B cell (primary cell): Measurements from ENCODE around the gene PTCD1. TPM values are rescaled to one million over a fixed set of nuclear protein-coding genes. Genes with fewer than 3 reads are reported as not detected.

Experiments used
- ATAC-seq: fragments of 200-7000 bp; cut with Tn5 transposase; one replicate; pipeline ENCODE4 v1.10.0; 2021; ENCODE audit warnings: low read depth, mild to moderate bottlenecking, moderate number of reproducible peaks, moderate library complexity
- CTCF ChIA-PET: fragments of 350-600 bp; sonication (Branson Sonifier 250); formaldehyde crosslinking; loops from one replicate; lab custom pipeline; 2021; ENCODE audit warnings: antibody characterized with exemption, inconsistent platforms; lab: Charles Lee
- POLR2A ChIA-PET: fragments of 350-600 bp; sonication (Branson Sonifier 250); formaldehyde crosslinking; loops from one replicate; lab custom pipeline; 2021; ENCODE audit warnings: antibody characterized with exemption; lab: Charles Lee
- DNase-seq: peaks from one replicate; pipeline ENCODE4 v3.0.0; 2013
- H2AFZ ChIP-seq: 2 replicates; pipeline ENCODE4 v1.6.1; 2012; ENCODE audit warnings: mild to moderate bottlenecking, low read depth, low read length; ENCODE audit not compliant: insufficient read depth, poor library complexity, severe bottlenecking
- H3K27ac ChIP-seq, 2 donors: 1 replicate in 1 of 2; 2 replicates in 1 of 2; pipeline ENCODE4 v1.5.1; 2012 to 2013; ENCODE audit warnings: low read length in 2 of 2, mild to moderate bottlenecking in 2 of 2, moderate library complexity in 1 of 2
- H3K27me3 ChIP-seq, 4 experiments: fragments of 200-600 bp in 1 of 4; sonication (generic) in 1 of 4; replicated peaks in 1 of 4; 1 replicate in 2 of 4; 2 replicates in 2 of 4; pipeline versions ENCODE4 v1.6.1 to v1.7.0; 2013 to 2016; ENCODE audit warnings: low read length in 3 of 4, mild to moderate bottlenecking in 2 of 4, mixed read lengths in 1 of 4, moderate library complexity in 1 of 4; ENCODE audit not compliant: insufficient read depth in 4 of 4, control insufficient read depth in 3 of 4; ENCODE audit errors: control extremely low read depth in 1 of 4
- H3K36me3 ChIP-seq, 2 experiments: replicated peaks in 1 of 2; 1 replicate in 1 of 2; 2 replicates in 1 of 2; pipeline versions ENCODE4 v1.6.1 to v1.7.1; 2013; ENCODE audit warnings: low read length in 1 of 2; ENCODE audit not compliant: insufficient read depth in 2 of 2, control insufficient read depth in 1 of 2; ENCODE audit errors: control extremely low read depth in 1 of 2, extremely low read depth in 1 of 2
- H3K4me1 ChIP-seq, 2 donors: fragments of 200-600 bp in 1 of 2; sonication (generic) in 1 of 2; 1 replicate in 1 of 2; 2 replicates in 1 of 2; pipeline versions ENCODE4 v1.5.1 to v1.6.1; 2013 to 2017; ENCODE audit warnings: low read length in 2 of 2; ENCODE audit not compliant: control insufficient read depth in 2 of 2, insufficient read depth in 2 of 2
- H3K4me2 ChIP-seq: replicated peaks from 2 replicates; pipeline ENCODE3; 2012; ENCODE audit warnings: mild to moderate bottlenecking, low read depth, low read length; ENCODE audit not compliant: poor library complexity, severe bottlenecking
- H3K4me3 ChIP-seq, 5 experiments: fragments of 200-600 bp in 1 of 5; sonication (generic) in 1 of 5; 1 replicate in 3 of 5; 2 replicates in 2 of 5; pipeline versions ENCODE4 v1.5.1 to v1.7.0; 2011 to 2016; ENCODE audit warnings: low read length in 4 of 5, mild to moderate bottlenecking in 4 of 5, low read depth in 2 of 5, control low read depth in 1 of 5, moderate library complexity in 1 of 5; ENCODE audit not compliant: insufficient read depth in 1 of 5; ENCODE audit errors: control extremely low read depth in 1 of 5, extremely low read depth in 1 of 5
- H3K79me2 ChIP-seq: fragments of 200-600 bp; sonication (generic); one replicate; pipeline ENCODE4 v1.6.0; 2016; ENCODE audit warnings: low read length; ENCODE audit not compliant: control insufficient read depth, insufficient read depth
- H3K9ac ChIP-seq: fragments of 200-600 bp; sonication (generic); 2 replicates; pipeline ENCODE4 v1.6.1; 2017; ENCODE audit warnings: mild to moderate bottlenecking, low read length, moderate library complexity
- H3K9me3 ChIP-seq, 3 donors: one replicate each; pipeline versions ENCODE4 v1.6.1 to v1.7.1; 2013; ENCODE audit warnings: low read length in 2 of 3; ENCODE audit not compliant: control insufficient read depth in 2 of 3, insufficient read depth in 1 of 3; ENCODE audit errors: control extremely low read depth in 1 of 3
- H4K20me1 ChIP-seq: 2 replicates; pipeline ENCODE4 v1.6.0; 2012; ENCODE audit warnings: mild to moderate bottlenecking, low read length; ENCODE audit not compliant: insufficient read depth, control insufficient read depth, poor library complexity, severe bottlenecking
- H3K27ac Mint-ChIP-seq: one replicate; pipeline ENCODE4 v1.8.0; 2021; ENCODE audit warnings: mixed read lengths
- H3K27me3 Mint-ChIP-seq: one replicate; pipeline ENCODE4 v1.8.0; 2021; ENCODE audit warnings: mixed read lengths
- H3K4me1 Mint-ChIP-seq: one replicate; pipeline ENCODE4 v1.8.0; 2021; ENCODE audit warnings: mixed read lengths
- H3K4me3 Mint-ChIP-seq: one replicate; pipeline ENCODE4 v1.8.0; 2021; ENCODE audit warnings: mixed read lengths
- H3K9me3 Mint-ChIP-seq: one replicate; pipeline ENCODE4 v1.8.0; 2022; ENCODE audit warnings: mixed read lengths; ENCODE audit not compliant: insufficient read depth
- CTCF ChIP-seq: fragments of 200-600 bp; IDR thresholded peaks from one replicate; pipeline ENCODE4 v1.8.0; 2022; ENCODE audit warnings: antibody characterized with exemption, mild to moderate bottlenecking
- EZH2 ChIP-seq: IDR thresholded peaks from 2 replicates; pipeline ENCODE4 v1.6.1; 2012; ENCODE audit warnings: borderline replicate concordance, low read depth, mild to moderate bottlenecking, moderate library complexity, low read length; ENCODE audit not compliant: insufficient read depth, poor library complexity, severe bottlenecking
- WGBS: methylation state at CpG from one replicate; pipeline ENCODE4 v1.1.5; 2013; ENCODE audit warnings: missing lambda C conversion rate; ENCODE audit not compliant: insufficient coverage; 5-methylcytosine and 5-hydroxymethylcytosine counted together
- intact Hi-C: fragments of 100-400 bp; cut with micrococcal nuclease; formaldehyde crosslinking; loops from one replicate; pipeline ENCODE4 v1.10.0; 2022
- polyA plus RNA-seq: library from polyadenylated mRNA; depleted of rRNA; stranded (reverse); fragments of >200 nt; gene quantifications from 2 replicates; pipeline ENCODE4 v1.2.3, GENCODE V29; 2012
- total RNA-seq, 2 donors: library from RNA; stranded (reverse); fragments of 120-200 nt in 1 of 2; gene quantifications; 1 replicate in 1 of 2; 2 replicates in 1 of 2; pipeline versions ENCODE4 v1.2.3 to v1.2.4, GENCODE V29; 2013 to 2022

The PTCD1 gene
- total and polyA plus RNA-seq, 2 donors (not counting 1 experiment from before 2014, with no cell fraction given): 9.7 to 14.8 TPM

DNA sequence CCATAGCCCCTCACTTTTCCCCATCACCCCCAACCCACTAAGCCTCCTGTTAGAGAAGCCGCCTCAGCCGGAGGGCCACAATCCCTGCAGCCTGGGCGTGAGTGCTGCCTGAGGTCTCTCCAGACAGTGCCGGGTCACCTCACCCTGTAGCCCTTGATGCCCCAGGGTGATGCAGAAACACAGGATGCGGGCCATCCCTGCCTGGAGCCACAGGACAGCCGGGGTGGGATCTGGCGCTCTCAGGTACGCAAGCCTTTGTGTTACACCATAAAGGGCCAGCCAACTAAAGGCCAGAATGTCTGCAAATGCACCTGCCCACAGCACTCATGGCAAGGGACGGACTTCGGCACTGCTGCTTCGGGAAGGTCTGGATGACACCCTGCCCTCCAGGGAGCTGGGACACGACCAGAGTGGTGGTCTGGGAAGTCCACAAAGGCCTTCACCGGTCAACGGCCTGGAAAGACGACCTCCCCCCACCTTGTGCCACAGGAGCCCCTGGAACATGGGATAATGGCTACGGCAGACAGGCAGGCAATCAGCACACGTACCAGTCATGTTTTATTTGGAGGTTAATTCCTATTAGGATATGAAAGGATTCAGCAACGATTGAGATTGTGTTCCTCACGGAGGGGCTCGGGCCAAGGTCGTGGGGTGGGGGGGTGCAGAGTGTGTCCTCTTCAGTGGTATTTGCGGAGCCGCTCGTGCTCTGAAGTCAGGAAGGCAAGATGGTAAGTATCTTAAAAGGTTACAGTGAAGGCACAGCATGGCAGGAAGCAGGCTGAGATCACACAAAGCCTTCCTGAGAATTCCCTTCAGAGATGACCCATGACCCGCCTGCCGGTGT lies 19.3 kb upstream of the PTCD1 start:
- ATAC-seq: no peak
- Histone ChIP-seq H3K9me3 (no peaks in the 10 kb centered on the region), H4K20me1 (peaks cover 59% of the 10 kb centered on the region), H3K4me1 (peaks cover 0 to 2% of the 10 kb centered on the region in 2 donors), H3K27ac (no peak overlapping the region), H3K79me2 (peaks cover 55% of the 10 kb centered on the region), H3K36me3 (peaks cover 0 to 48% of the 10 kb centered on the region in 2 experiments), H2AFZ (no peak overlapping the region), H3K4me3 (no peak overlapping the region), H3K4me2 (no peak overlapping the region), H3K27me3 (no peaks in the 10 kb centered on the region), H3K9ac (no peak overlapping the region)
- Mint-ChIP-seq H3K27me3 (no peaks in the 10 kb centered on the region), H3K4me3 (no peak overlapping the region), H3K27ac (no peak overlapping the region), H3K9me3 (no peaks in the 10 kb centered on the region), H3K4me1 (peaks cover 9% of the 10 kb centered on the region)
- ChIA-PET POLR2A (no interaction called here), CTCF (no interaction called here)
- TF ChIP-seq CTCF (no peak), EZH2 (no peak)
- DNase-seq: no peak
- intact Hi-C loops: no loop called here
- WGBS: 96% methylated on average over 19 of the region's 26 CpGs

DNA sequence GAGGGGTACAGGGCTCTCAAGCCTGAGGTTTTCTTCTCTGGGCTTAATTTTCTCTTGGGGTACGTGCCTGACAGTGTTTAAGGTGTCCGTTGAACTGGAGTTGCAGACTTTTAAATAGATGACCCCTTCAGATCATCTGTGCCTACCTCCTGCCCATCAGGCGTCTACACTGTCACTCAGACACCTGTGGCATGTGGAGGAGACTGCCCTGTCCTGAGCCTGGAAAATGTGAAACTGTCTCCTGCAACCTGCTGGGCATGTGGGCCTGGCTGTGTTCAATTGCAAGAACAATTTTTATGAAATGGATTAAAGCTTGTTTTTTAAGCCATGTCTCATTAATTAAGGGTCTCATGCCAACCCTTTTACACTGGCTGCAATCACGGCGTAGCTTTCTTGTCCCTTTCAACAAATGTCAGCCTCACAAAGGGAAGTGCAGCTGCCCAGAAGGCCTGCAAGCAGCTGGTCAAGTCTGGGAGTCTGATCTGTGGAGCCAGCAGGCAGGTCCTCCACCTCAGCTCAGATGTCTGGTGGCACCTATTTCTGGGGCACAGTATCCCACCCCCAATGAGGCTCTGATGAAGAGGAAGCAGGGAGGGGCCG lies 18.6 kb upstream of the PTCD1 start:
- Histone ChIP-seq H4K20me1 (peaks cover 52% of the 10 kb centered on the region), H3K79me2 (peaks cover 53% of the 10 kb centered on the region)
- POLR2A ChIA-PET: no interaction called here

More for the DNA sequence above, 18.6 kb upstream of the PTCD1 start:
- no peaks in the 10 kb centered on the region for H3K27me3 ChIP-seq
- no peak overlapping the region for H3K4me3 ChIP-seq
- H3K4me2 ChIP-seq: no peak overlapping the region
- peaks cover 0 to 51% of the 10 kb centered on the region in 2 experiments for H3K36me3 ChIP-seq
- Mint-ChIP-seq H3K9me3 (no peaks in the 10 kb centered on the region), H3K27ac (no peak overlapping the region), H3K4me3 (no peak overlapping the region), H3K4me1 (peaks cover 7% of the 10 kb centered on the region), H3K27me3 (no peaks in the 10 kb centered on the region)
- H3K9me3 ChIP-seq: no peaks in the 10 kb centered on the region
- WGBS: 100% methylated on average over 3 of the region's 6 CpGs
- DNase-seq (no peak), ATAC-seq (no peak)
- intact Hi-C loops: no loop called here
- no peak overlapping the region for H3K9ac ChIP-seq
- H3K27ac ChIP-seq: no peak overlapping the region
- H3K4me1 ChIP-seq: no peaks in the 10 kb centered on the region
- H2AFZ ChIP-seq: no peak overlapping the region
- CTCF ChIA-PET: no interaction called here
- TF ChIP-seq EZH2 (no peak), CTCF (no peak)
